Astrocyte of the cerebellum (primary cell): ENCODE measurements around the gene PRDM16.

Source experiments
- DNase-seq: peaks from one replicate; pipeline ENCODE4 v3.0.0-alpha.2; 2011; ENCODE audit warnings: low read depth
- H3K4me3 ChIP-seq: 2 replicates; pipeline ENCODE4 v1.5.1; 2011; ENCODE audit warnings: mild to moderate bottlenecking, low read depth, low read length, moderate library complexity
- CTCF ChIP-seq: IDR thresholded peaks from 2 replicates; pipeline ENCODE4 v1.5.1; 2012; ENCODE audit warnings: low read length, low read depth, moderate library complexity, mild to moderate bottlenecking; ENCODE audit errors: missing control alignments
- in situ Hi-C: cut with HindIII; loops from 2 replicates; pipeline ENCODE4 v1.10.0; 2017; ENCODE audit warnings: low sequenced_read_pairs

Gene PRDM16

GRCh38 chr1:3130268-3130667, 61.3 kb downstream of the PRDM16 start:
- TF ChIP-seq CTCF: no peak
- DNase-seq: no peak
- in situ Hi-C loops: no loop called here
- no peak overlapping the region for H3K4me3 ChIP-seq

- TF ChIP-seq CTCF: no peak
- DNase-seq: no peak
- H3K4me3 ChIP-seq: no peak overlapping the region
- in situ Hi-C loops: no loop called here
Measured at GRCh38 chr1:3132660-3133059, 63.7 kb downstream of the PRDM16 start.

GRCh38 chr1:3133686-3134085, 64.7 kb downstream of the PRDM16 start:
- no peak for DNase-seq
- in situ Hi-C loops: no loop called here
- TF ChIP-seq CTCF: no peak

GRCh38 chr1:3134381-3135072, 65.5 kb downstream of the PRDM16 start:
- no peak for DNase-seq
- in situ Hi-C loops: no loop called here
- no peak overlapping the region for H3K4me3 ChIP-seq
- no peak for TF ChIP-seq CTCF

More at GRCh38 chr1:3133686-3134085, 64.7 kb downstream of the PRDM16 start:
- no peak overlapping the region for H3K4me3 ChIP-seq

- no peak overlapping the region for H3K4me3 ChIP-seq
Measured at GRCh38 chr1:3135073-3135702, 66.2 kb downstream of the PRDM16 start.

GRCh38 chr1:3135744-3136455, 66.9 kb downstream of the PRDM16 start:
- DNase-seq: no peak
- in situ Hi-C loops: no loop called here
- no peak overlapping the region for H3K4me3 ChIP-seq
- TF ChIP-seq CTCF: no peak

More at GRCh38 chr1:3135073-3135702, 66.2 kb downstream of the PRDM16 start:
- DNase-seq: no peak
- no peak for TF ChIP-seq CTCF
- in situ Hi-C loops: no loop called here
